CD14-positive monocyte (primary cell): ENCODE data around the gene KIF5C. TPM values are rescaled to one million over a fixed set of nuclear protein-coding genes. Genes with fewer than 3 reads are reported as not detected.

ENCODE experiments used
- DNase-seq, 3 donors: peaks; one replicate each; pipeline ENCODE4 v3.0.0-alpha.2; 2011 to 2022
- H2AFZ ChIP-seq: 2 replicates; pipeline ENCODE4 v1.6.0; 2012; ENCODE audit warnings: mild to moderate bottlenecking, low read depth, low read length, inconsistent platforms; ENCODE audit not compliant: insufficient read depth, poor library complexity, severe bottlenecking
- H3K27ac ChIP-seq, 2 donors: 1 replicate in 1 of 2; 2 replicates in 1 of 2; pipeline ENCODE4 v1.5.1; 2012 to 2013; ENCODE audit warnings: low read length in 2 of 2, control low read depth in 1 of 2, inconsistent platforms in 1 of 2, low read depth in 1 of 2, mild to moderate bottlenecking in 1 of 2
- H3K27me3 ChIP-seq, 2 donors: one replicate each; pipeline versions ENCODE4 v1.6.0 to v1.6.1; 2011 to 2013; ENCODE audit warnings: low read length in 2 of 2; ENCODE audit not compliant: control insufficient read depth in 2 of 2, insufficient read depth in 2 of 2
- H3K36me3 ChIP-seq, 2 donors: replicated peaks in 1 of 2; 1 replicate in 1 of 2; 2 replicates in 1 of 2; pipeline versions ENCODE4 v1.5.1 to v1.6.1; 2012 to 2013; ENCODE audit warnings: low read length in 2 of 2, control low read depth in 1 of 2, inconsistent platforms in 1 of 2, mild to moderate bottlenecking in 1 of 2; ENCODE audit not compliant: insufficient read depth in 2 of 2, control insufficient read depth in 1 of 2
- H3K4me1 ChIP-seq, 2 donors: 1 replicate in 1 of 2; 2 replicates in 1 of 2; pipeline versions ENCODE4 v1.5.1 to v1.6.1; 2012 to 2013; ENCODE audit warnings: low read length in 2 of 2, control low read depth in 1 of 2, inconsistent platforms in 1 of 2, mild to moderate bottlenecking in 1 of 2, moderate library complexity in 1 of 2; ENCODE audit not compliant: insufficient read depth in 2 of 2, control insufficient read depth in 1 of 2
- H3K4me2 ChIP-seq: replicated peaks from 2 replicates; pipeline ENCODE3; 2012; ENCODE audit warnings: low read length, moderate library complexity, mild to moderate bottlenecking; ENCODE audit not compliant: poor library complexity, severe bottlenecking; ENCODE audit errors: extremely low read depth
- H3K4me3 ChIP-seq, 3 experiments: fragments of 200-600 bp in 1 of 3; sonication (generic) in 1 of 3; replicated peaks in 1 of 3; 1 replicate in 2 of 3; 2 replicates in 1 of 3; pipeline ENCODE4 v1.5.1; 2011 to 2013; ENCODE audit warnings: low read length in 3 of 3, mild to moderate bottlenecking in 3 of 3, control low read depth in 2 of 3, low read depth in 2 of 3, inconsistent platforms in 1 of 3, moderate library complexity in 1 of 3
- H3K79me2 ChIP-seq: 2 replicates; pipeline ENCODE4 v1.6.0; 2012; ENCODE audit warnings: mild to moderate bottlenecking, control low read depth, inconsistent platforms, low read length, moderate library complexity; ENCODE audit not compliant: insufficient read depth
- H3K9ac ChIP-seq: 2 replicates; pipeline ENCODE4 v1.6.0; 2017; ENCODE audit warnings: low read length, mild to moderate bottlenecking; ENCODE audit not compliant: insufficient read depth, poor library complexity, severe bottlenecking
- H3K9me3 ChIP-seq, 2 donors: replicated peaks in 1 of 2; 1 replicate in 1 of 2; 2 replicates in 1 of 2; pipeline versions ENCODE4 v1.5.1 to v1.6.1; 2012 to 2013; ENCODE audit warnings: low read length in 2 of 2, control low read depth in 1 of 2; ENCODE audit not compliant: control insufficient read depth in 1 of 2, insufficient read depth in 1 of 2
- H4K20me1 ChIP-seq: 2 replicates; pipeline ENCODE4 v1.6.0; 2012; ENCODE audit warnings: mild to moderate bottlenecking, low read length, control low read depth, moderate library complexity; ENCODE audit not compliant: insufficient read depth
- H3K27ac Mint-ChIP-seq, 7 donors: one replicate each; pipeline ENCODE4 v1.8.0; 2020; ENCODE audit warnings: mild to moderate bottlenecking in 7 of 7, mixed read lengths in 7 of 7, moderate library complexity in 6 of 7, inconsistent platforms in 2 of 7
- H3K27me3 Mint-ChIP-seq, 3 donors: one replicate each; pipeline ENCODE4 v1.8.0; 2021 to 2022; ENCODE audit warnings: low read depth in 3 of 3, mild to moderate bottlenecking in 3 of 3, mixed read lengths in 3 of 3, moderate library complexity in 3 of 3, inconsistent platforms in 1 of 3
- H3K36me3 Mint-ChIP-seq, 2 donors: one replicate each; pipeline ENCODE4 v1.8.0; 2020; ENCODE audit warnings: mixed read lengths in 2 of 2, inconsistent platforms in 1 of 2, mild to moderate bottlenecking in 1 of 2
- H3K4me1 Mint-ChIP-seq: one replicate; pipeline ENCODE4 v1.8.0; 2020; ENCODE audit warnings: mild to moderate bottlenecking, mixed read lengths
- H3K4me3 Mint-ChIP-seq, 2 donors: one replicate each; pipeline ENCODE4 v1.8.0; 2020; ENCODE audit warnings: mild to moderate bottlenecking in 2 of 2, mixed read lengths in 2 of 2, moderate library complexity in 1 of 2
- H3K9me3 Mint-ChIP-seq, 7 donors: one replicate each; pipeline ENCODE4 v1.8.0; 2020 to 2022; ENCODE audit warnings: mixed read lengths in 7 of 7, mild to moderate bottlenecking in 6 of 7, moderate library complexity in 6 of 7, inconsistent platforms in 2 of 7
- CTCF ChIP-seq: fragments of 200-600 bp; IDR thresholded peaks from one replicate; pipeline ENCODE4 v1.8.0; 2022; ENCODE audit warnings: antibody characterized with exemption, mild to moderate bottlenecking
- WGBS: methylation state at CpG from one replicate; pipeline ENCODE4 v1.1.5; 2013; ENCODE audit warnings: missing lambda C conversion rate; ENCODE audit not compliant: insufficient coverage; 5-methylcytosine and 5-hydroxymethylcytosine counted together
- intact Hi-C, 2 donors: fragments of 100-400 bp; cut with micrococcal nuclease; formaldehyde crosslinking; loops; one replicate each; pipeline versions ENCODE4 v1.15.0 to v1.15.1; 2023
- polyA plus RNA-seq, 3 donors: library from polyadenylated mRNA; depleted of rRNA in 1 of 3; unstranded in 2 of 3; stranded (reverse) in 1 of 3; fragments of 300-500 nt in 2 of 3; fragments of >200 nt in 1 of 3; fragmentation: Illumina TruSeq in 2 of 3; gene quantifications; 1 replicate in 2 of 3; 2 replicates in 1 of 3; pipeline ENCODE4 v1.2.3, GENCODE V29; 2012 to 2021

Gene KIF5C
- polyA plus RNA-seq, 3 donors, result 0.04 TPM; not detected in 2

- H3K4me3 ChIP-seq, result no peak overlapping the region
- Mint-ChIP-seq H3K27me3 (peaks cover 0 to 3% (median 3%) of the 10 kb centered on the region in 3 donors), H3K4me1 (no peaks in the 10 kb centered on the region), H3K4me3 (no peak overlapping the region), H3K9me3 (peaks cover 9 to 17% (median 10%) of the 10 kb centered on the region in 7 donors), H3K36me3 (no peaks in the 10 kb centered on the region), H3K27ac (no peak overlapping the region)
- peaks cover 0 to 3% of the 10 kb centered on the region in 2 donors for H3K9me3 ChIP-seq
- no CpG with 5 or more reads among the region's 6 CpGs for WGBS
- no peak for DNase-seq
- no peaks in the 10 kb centered on the region for H3K4me1 ChIP-seq
- no peaks in the 10 kb centered on the region for H3K79me2 ChIP-seq
- TF ChIP-seq CTCF, result no peak
- no peak overlapping the region for H3K27ac ChIP-seq
- H2AFZ ChIP-seq, result no peak overlapping the region
- intact Hi-C loops, result no loop called here
- H4K20me1 ChIP-seq, result no peaks in the 10 kb centered on the region
- no peak overlapping the region for H3K4me2 ChIP-seq
- H3K27me3 ChIP-seq, result no peaks in the 10 kb centered on the region
- H3K9ac ChIP-seq, result no peak overlapping the region
- no peaks in the 10 kb centered on the region for H3K36me3 ChIP-seq
Observed at GRCh38 chr2:149050188-149050587, 175.2 kb downstream of the KIF5C start.

- no peaks in the 10 kb centered on the region for H3K27me3 ChIP-seq
- intact Hi-C loops, result no loop called here
- DNase-seq, result no peak
- Mint-ChIP-seq H3K4me3 (no peak overlapping the region), H3K4me1 (no peaks in the 10 kb centered on the region), H3K27ac (no peak overlapping the region), H3K36me3 (no peaks in the 10 kb centered on the region), H3K9me3 (no peaks in the 10 kb centered on the region), H3K27me3 (peaks cover 3 to 7% (median 5%) of the 10 kb centered on the region in 3 donors)
- no peak for TF ChIP-seq CTCF
- H3K4me3 ChIP-seq, result no peak overlapping the region
- H3K9me3 ChIP-seq, result no peaks in the 10 kb centered on the region
- H3K27ac ChIP-seq, result no peak overlapping the region
- H3K36me3 ChIP-seq, result no peaks in the 10 kb centered on the region
- no peak overlapping the region for H2AFZ ChIP-seq
- no peaks in the 10 kb centered on the region for H4K20me1 ChIP-seq
- WGBS, result no CpG with 5 or more reads among the region's 1 CpG
- no peaks in the 10 kb centered on the region for H3K4me1 ChIP-seq
- H3K79me2 ChIP-seq, result no peaks in the 10 kb centered on the region
- H3K9ac ChIP-seq, result no peak overlapping the region
- H3K4me2 ChIP-seq, result no peak overlapping the region
Observed at GRCh38 chr2:149055751-149056150, 180.7 kb downstream of the KIF5C start.
